Subcutaneous adipose tissue (tissue), 4 donors: ENCODE measurements around the gene COL25A1. TPM values are rescaled to one million over a fixed set of nuclear protein-coding genes. Genes with fewer than 3 reads are reported as not detected.

Source experiments
- total RNA-seq, 4 donors: library from RNA; depleted of rRNA; stranded (reverse); fragments of >200 nt; gene quantifications; one replicate each; pipeline ENCODE4 v1.1.0, GENCODE V29; 2016
- TF ChIP-seq, protein P1 (sequence below): fragments of 450-650 bp; IDR thresholded peaks from one replicate; pipeline ENCODE4 v1.5.1; 2016; ENCODE audit warnings: low read depth, mild to moderate bottlenecking, control low read depth, antibody characterized with exemption, moderate library complexity

COL25A1 gene
- total RNA-seq, 4 donors from 2014 or later, result 4.9 to 12.9 (median 10.1) TPM

DNA sequence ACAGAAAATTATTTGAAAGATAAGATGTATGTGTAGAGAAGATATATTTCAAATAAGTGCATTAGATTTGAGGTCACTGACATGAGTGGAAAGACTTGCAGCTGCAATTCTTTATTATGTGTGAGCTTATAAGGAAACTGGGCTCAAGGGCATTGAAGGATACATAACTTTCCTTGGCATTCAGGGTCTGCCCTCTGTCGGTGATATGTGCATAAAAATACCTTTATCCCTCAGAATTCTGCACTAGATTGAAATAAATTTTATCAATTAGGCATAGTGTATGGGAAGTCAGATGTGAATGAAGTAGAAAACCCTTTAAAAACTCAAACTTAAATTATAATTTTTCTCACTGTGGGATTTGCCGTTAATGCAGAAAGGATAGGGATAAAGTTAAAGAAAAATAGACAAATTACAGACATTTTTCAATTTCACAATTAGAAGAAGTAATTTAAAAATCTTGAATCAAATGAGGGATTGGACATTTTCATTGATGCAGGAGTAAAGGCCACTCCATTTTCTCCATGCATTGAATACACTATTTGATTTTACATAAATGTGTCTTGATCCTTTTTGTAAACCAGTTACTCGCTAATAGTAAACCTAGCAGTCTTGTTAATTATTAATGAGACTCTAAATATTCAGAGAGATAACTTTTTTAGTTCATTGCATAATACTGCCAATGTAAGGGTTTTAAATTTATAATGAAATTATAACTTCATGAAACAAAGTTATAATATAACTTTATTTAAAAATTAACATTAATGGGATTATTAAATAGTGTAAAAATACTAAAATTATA, 518.6 kb downstream of the COL25A1 start:
- TF ChIP-seq, protein P1, sequence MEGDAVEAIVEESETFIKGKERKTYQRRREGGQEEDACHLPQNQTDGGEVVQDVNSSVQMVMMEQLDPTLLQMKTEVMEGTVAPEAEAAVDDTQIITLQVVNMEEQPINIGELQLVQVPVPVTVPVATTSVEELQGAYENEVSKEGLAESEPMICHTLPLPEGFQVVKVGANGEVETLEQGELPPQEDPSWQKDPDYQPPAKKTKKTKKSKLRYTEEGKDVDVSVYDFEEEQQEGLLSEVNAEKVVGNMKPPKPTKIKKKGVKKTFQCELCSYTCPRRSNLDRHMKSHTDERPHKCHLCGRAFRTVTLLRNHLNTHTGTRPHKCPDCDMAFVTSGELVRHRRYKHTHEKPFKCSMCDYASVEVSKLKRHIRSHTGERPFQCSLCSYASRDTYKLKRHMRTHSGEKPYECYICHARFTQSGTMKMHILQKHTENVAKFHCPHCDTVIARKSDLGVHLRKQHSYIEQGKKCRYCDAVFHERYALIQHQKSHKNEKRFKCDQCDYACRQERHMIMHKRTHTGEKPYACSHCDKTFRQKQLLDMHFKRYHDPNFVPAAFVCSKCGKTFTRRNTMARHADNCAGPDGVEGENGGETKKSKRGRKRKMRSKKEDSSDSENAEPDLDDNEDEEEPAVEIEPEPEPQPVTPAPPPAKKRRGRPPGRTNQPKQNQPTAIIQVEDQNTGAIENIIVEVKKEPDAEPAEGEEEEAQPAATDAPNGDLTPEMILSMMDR, result no peak

DNA sequence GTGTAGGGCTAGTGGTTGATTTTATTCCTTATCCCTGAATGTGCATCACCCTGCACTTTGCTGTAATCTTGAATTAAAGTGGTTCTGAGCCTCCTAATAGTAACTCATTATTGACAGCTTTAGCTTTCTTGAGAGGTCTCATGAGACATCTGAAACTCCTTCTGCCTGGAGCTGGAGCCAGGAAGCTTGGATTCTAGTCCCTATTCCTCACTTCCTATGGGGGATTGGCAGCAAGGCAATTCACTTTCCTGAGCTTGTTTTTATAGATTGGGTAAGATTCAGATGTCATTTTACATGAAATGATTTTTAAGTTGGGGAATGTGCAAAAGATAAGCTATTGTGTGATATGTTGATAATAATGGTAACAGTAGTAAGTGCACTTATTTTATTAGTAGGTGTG, 522.5 kb downstream of the COL25A1 start:
- TF ChIP-seq, protein P1, result no peak

DNA sequence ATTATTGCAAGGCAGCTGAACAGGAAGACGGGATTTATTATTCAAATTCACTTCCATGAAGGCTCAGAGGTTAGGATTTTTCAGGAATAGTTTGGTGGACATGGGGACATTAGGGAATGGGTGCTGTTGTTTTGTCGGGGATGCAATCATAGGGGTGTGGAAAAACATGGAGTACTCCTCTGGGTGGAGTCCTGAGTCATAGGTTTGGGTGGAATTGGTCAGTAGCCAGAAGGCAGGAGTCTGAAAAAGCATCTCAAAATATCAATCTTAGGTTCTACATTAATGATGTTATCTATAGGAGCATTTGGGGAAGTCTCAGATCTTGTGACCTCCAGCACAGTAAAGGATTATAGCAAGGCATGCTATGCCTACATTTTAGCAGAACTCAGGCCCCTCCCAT, 525.1 kb downstream of the COL25A1 start:
- TF ChIP-seq, protein P1, result no peak

DNA sequence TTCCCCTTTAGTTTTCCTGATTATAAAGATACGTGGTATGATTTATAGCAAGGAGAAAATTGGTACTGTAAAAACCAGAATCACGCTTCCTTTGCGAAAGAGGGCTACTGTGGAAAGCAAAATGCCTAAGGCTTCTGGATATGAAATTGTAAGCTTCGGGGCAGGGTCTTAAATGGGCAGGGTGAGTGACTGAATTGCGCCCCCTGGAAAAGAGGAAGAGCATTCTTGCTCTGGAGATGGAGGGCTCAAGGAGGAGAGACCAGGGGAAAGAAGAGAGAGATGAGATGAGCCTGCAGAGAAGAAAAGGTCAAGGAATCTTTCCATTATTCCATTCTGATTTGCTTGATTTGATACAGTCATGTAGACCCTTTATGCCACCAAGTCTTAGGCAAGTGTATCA, 526.5 kb downstream of the COL25A1 start:
- TF ChIP-seq, protein P1, result no peak

DNA sequence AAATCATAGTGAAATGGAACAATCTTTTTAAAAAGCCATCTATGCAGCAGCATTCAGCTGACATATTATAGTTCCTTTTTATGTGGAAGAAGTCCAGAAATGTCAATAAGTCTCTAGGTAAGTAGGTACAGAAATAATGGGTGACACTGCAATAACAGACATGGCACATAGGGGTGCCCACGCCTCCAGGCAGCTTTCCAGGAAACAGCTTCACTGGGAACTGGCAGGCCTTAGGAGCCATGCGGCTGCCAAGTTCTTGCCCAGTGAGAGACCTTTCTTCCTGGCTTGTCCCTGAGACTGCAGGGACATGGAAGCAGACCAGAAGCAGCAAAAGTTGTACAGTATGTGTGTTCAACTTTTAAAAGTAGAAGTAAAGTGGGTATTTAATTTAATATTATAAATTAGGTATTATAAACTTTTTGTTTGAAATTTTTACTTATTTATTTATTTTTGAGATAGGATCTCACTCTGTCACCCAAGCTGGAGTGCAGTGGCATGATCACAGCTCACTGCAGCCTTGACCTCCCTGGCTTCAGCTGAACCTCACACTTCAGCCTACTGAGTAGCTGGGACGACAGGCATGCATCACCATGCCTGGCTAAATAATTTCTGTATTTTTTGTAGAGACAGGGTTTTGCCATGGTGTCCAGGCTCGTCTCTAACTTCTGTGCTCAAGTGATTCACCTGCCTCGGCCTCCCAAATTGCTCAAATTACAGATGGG, 527.5 kb downstream of the COL25A1 start:
- TF ChIP-seq, protein P1, result no peak

DNA sequence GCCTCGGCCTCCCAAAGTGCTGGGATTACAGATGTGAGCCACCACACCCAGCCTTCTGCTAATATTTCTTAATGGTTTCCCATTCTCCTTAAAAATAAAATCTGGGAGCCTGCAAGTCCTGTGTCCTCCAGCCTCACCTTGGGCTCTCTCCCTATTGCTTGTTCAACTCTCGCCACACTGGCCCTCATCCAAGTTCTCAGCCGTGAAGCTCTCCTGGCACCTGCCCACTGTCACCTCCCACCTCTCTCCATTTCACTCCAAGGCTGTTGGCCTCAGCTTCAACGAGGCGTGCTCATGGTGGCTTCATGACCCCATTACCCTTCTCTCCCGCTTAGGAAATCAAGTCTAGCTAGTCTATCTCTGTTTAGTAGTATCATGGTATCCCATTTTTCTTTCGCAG, 530.1 kb downstream of the COL25A1 start:
- TF ChIP-seq, protein P1, result no peak

DNA sequence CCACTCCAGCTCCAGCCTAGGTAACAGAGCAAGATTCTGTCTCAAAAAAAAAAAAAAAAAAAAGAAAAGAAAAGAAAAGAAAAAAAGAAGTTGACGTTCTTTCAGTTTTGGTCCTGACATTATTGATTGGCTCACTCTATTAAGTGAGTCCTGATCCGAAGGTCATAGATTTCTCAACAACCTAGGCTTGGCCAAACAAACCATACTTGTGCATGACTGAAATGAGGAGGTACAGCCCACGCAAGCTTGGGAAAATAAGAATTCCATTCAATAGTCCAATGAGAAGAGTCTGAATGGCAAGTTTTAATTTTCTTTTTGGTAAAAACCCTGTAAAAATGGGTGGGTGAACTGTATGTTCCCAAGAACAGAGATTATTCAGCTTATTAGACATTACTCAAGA, 536.4 kb downstream of the COL25A1 start:
- TF ChIP-seq, protein P1, result no peak
